ENCODE data around the gene ELMO1. TPM values are rescaled to one million over a fixed set of nuclear protein-coding genes. Genes with fewer than 3 reads are reported as not detected.

Gene ELMO1
- total RNA-seq, 1 experiment from 2014 or later, result not detected

DNA sequence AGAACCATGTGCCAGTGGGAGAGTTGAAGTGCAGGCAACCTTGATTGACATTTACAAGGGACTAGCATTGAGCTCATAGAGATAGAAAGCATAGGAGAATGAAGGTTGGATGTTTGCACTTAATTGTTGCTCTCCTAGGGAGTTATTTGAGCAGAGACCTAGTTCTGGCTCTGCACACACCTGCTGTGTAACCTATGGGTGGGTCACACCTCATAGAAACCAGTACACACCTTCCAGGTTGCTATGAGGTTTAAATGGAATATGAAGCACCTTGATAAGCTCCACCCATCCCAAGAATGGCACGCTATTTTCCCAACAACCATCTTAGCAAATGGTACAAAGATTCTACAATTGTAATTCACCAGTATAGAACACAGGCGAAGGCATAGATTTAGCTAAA is 638.2 kb downstream of the ELMO1 start:
- Histone ChIP-seq H3K4me1 (replicated peaks) (no peaks in the 10 kb centered on the region), H3K9me3 (replicated peaks) (no peaks in the 10 kb centered on the region), H3K4me3 (no peak overlapping the region), H3K27me3 (replicated peaks) (no peaks in the 10 kb centered on the region), H3K27ac (no peak overlapping the region), H3K36me3 (no peaks in the 10 kb centered on the region)
- DNase-seq (ENCODE audit: low read depth in 1 of 2, low spot score in 2 of 2), result no peak

DNA sequence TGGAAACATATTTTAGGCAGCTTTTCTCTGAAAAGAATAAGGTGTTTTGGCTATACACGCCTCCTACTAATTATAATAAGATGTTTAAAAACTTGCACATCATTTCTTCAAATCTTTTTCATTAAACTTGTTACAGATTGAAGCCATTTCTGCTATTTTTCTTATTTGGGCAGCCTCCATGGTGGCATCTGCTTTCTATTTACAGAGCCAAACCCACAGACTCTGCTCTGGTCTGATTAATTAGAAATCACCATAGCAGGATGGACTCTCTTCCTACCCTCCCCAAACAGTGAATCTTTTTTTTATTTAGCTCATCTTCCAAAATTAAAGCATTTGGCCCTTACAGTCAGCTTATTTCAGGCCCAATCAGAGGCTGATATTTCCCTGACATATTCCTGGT is 638.6 kb downstream of the ELMO1 start:
- no peak overlapping the region for H3K27ac ChIP-seq
- no peaks in the 10 kb centered on the region for H3K36me3 ChIP-seq
- no peak overlapping the region for H3K4me3 ChIP-seq
- H3K9me3 ChIP-seq (replicated peaks), result no peaks in the 10 kb centered on the region
- H3K4me1 ChIP-seq (replicated peaks), result no peaks in the 10 kb centered on the region
- DNase-seq (ENCODE audit: low read depth in 1 of 2, low spot score in 2 of 2), result no peak
- no peaks in the 10 kb centered on the region for H3K27me3 ChIP-seq (replicated peaks)

DNA sequence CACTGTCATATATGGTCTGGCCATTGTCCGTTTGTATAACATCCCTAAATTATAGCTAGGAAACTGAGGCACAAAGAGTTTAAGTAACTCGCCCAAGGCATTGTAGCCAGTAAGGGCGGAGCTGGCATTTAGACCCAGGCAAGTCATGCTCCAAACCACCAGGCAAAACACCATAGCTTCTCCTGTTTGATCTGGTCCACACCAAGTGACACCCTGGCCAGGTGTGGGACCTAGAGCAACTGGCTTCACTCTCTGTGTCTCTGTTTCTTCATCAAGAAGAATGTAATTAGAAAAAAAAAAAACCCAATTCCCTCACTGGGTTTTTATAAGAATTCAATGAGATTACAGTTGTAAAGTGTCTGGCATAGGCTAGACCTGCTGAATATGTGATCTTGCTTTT is 639.2 kb downstream of the ELMO1 start:
- H3K4me1 ChIP-seq (replicated peaks), result no peaks in the 10 kb centered on the region
- H3K27ac ChIP-seq, result no peak overlapping the region
- no peaks in the 10 kb centered on the region for H3K27me3 ChIP-seq (replicated peaks)
- H3K4me3 ChIP-seq, result no peak overlapping the region
- H3K36me3 ChIP-seq, result no peaks in the 10 kb centered on the region
- H3K9me3 ChIP-seq (replicated peaks), result no peaks in the 10 kb centered on the region
- DNase-seq (ENCODE audit: low read depth in 1 of 2, low spot score in 2 of 2), result no peak

DNA sequence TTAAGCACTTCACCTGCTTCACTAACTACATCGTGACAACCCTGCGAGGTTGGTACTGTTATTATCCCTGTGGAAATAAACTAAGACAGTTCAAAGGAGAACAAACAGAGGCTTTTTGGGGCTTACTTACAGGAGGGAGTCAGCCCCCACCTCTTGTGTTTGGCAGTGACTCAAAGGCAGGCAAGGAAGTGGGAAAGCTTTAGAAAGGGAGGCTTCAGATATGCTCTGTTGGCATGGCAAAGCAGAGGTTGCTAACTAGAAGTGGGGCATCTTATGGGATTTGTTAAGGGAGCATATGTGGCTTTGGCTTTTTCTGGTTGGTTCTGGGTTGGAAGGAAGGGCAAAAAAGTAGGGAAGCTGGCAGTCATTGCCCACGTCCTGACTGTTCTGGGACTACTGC is 639.6 kb downstream of the ELMO1 start:
- DNase-seq (ENCODE audit: low read depth in 1 of 2, low spot score in 2 of 2), result no peak

DNA sequence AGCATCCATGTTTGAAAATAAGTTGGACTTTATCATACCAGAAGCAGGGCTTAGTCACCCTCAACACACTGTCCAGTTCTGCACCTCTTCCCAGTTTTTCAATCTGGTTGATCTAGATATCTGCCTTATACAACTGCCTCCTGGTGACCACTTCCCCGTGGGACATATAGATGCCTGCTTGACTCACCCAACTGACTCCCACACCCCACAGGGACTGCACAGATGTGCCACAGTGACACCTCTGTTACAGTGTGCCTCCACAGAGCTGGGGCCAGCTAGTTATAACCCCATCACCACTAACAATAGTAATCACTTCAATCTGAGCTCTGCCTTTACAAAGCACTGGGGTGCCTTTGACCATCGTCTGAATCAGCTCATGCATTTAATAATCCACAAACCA is 641.8 kb downstream of the ELMO1 start:
- H3K4me1 ChIP-seq (replicated peaks), result no peaks in the 10 kb centered on the region
- H3K27me3 ChIP-seq (replicated peaks), result no peaks in the 10 kb centered on the region; the same call in 1 of the 2 replicates
- DNase-seq (ENCODE audit: low read depth in 1 of 2, low spot score in 2 of 2), result no peak
- no peaks in the 10 kb centered on the region for H3K36me3 ChIP-seq
- no peak overlapping the region for H3K4me3 ChIP-seq
- H3K27ac ChIP-seq, result no peak overlapping the region
- no peaks in the 10 kb centered on the region for H3K9me3 ChIP-seq (replicated peaks)

More for the DNA sequence above, 639.6 kb downstream of the ELMO1 start:
- Histone ChIP-seq H3K4me1 (replicated peaks) (no peaks in the 10 kb centered on the region), H3K27ac (no peak overlapping the region), H3K36me3 (no peaks in the 10 kb centered on the region), H3K9me3 (replicated peaks) (no peaks in the 10 kb centered on the region), H3K4me3 (no peak overlapping the region), H3K27me3 (replicated peaks) (no peaks in the 10 kb centered on the region)

Other genes with a start within 250 kb of the ELMO1 start
- gene GPR141, start 234.9 kb upstream of the ELMO1 start, total RNA-seq (2014; rRNA removed; shearing (Covaris generic)), result not detected in 2 replicates